Peyer's patch (tissue), 4 donors: ENCODE measurements around the gene TMEM45B.

Experiments
- POLR2A ChIP-seq, 2 donors: fragments of 450-650 bp; IDR thresholded peaks; one replicate each; pipeline ENCODE4 v1.5.1; 2017; ENCODE audit warnings: antibody characterized with exemption in 2 of 2, mild to moderate bottlenecking in 2 of 2, moderate library complexity in 2 of 2
- TF ChIP-seq, protein P1 (sequence below), 6 experiments: fragments of 450-650 bp in 4 of 6; fragments of 200-600 bp in 2 of 6; sonication (generic) in 1 of 6; IDR thresholded peaks; one replicate each; pipeline ENCODE4 v1.5.1; 2017 to 2019; ENCODE audit warnings: antibody characterized with exemption in 6 of 6, mild to moderate bottlenecking in 3 of 6, moderate library complexity in 1 of 6

DNA sequence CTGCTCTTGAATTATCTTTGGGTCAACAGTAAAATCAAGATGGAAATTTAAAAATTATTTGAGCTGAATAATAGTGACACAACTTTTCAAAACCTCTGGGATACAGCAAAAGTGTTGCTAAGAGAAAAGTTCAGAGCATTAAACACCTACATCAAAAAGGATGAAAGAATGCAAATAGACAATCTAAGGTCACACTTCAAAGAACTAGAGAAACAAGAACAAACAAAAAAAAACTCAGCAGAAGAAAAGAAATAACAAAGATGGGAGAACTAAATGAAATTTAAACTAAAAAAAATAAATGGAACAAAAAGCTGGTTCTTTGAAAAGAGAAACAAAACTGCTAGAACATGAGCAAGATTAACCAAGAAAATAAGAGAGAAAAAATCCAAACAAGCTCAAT, 15.0 kb upstream of the TMEM45B start:
- TF ChIP-seq, protein P1, sequence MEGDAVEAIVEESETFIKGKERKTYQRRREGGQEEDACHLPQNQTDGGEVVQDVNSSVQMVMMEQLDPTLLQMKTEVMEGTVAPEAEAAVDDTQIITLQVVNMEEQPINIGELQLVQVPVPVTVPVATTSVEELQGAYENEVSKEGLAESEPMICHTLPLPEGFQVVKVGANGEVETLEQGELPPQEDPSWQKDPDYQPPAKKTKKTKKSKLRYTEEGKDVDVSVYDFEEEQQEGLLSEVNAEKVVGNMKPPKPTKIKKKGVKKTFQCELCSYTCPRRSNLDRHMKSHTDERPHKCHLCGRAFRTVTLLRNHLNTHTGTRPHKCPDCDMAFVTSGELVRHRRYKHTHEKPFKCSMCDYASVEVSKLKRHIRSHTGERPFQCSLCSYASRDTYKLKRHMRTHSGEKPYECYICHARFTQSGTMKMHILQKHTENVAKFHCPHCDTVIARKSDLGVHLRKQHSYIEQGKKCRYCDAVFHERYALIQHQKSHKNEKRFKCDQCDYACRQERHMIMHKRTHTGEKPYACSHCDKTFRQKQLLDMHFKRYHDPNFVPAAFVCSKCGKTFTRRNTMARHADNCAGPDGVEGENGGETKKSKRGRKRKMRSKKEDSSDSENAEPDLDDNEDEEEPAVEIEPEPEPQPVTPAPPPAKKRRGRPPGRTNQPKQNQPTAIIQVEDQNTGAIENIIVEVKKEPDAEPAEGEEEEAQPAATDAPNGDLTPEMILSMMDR (IDR thresholded peaks at IDR 0.05), result no peak
- no peak for TF ChIP-seq POLR2A (IDR thresholded peaks at IDR 0.05)
